KMS-11 (cell line): Measurements from ENCODE around the gene PLEKHA8.

Source experiments
- H2AFZ ChIP-seq: fragments of 200-600 bp; sonication (generic); 2 replicates; pipeline ENCODE4 v1.6.1; 2016; ENCODE audit warnings: antibody characterized with exemption, mixed run types, low read depth
- H3K27ac ChIP-seq: fragments of 200-600 bp; sonication (generic); 2 replicates; pipeline ENCODE4 v1.6.1; 2016; ENCODE audit warnings: mild to moderate bottlenecking, mixed run types
- H3K27me3 ChIP-seq: fragments of 200-600 bp; sonication (generic); 2 replicates; pipeline ENCODE4 v1.6.1; 2017; ENCODE audit warnings: mild to moderate bottlenecking, low read depth, mixed run types, moderate library complexity; ENCODE audit not compliant: insufficient read depth
- H3K36me3 ChIP-seq: fragments of 200-600 bp; sonication (generic); 2 replicates; pipeline ENCODE4 v1.6.1; 2017; ENCODE audit warnings: mild to moderate bottlenecking, mixed run types; ENCODE audit not compliant: insufficient read depth
- H3K4me1 ChIP-seq: fragments of 200-600 bp; sonication (generic); 2 replicates; pipeline ENCODE4 v1.6.1; 2016; ENCODE audit warnings: mild to moderate bottlenecking, low read depth, mixed run types; ENCODE audit not compliant: poor library complexity, severe bottlenecking
- H3K4me2 ChIP-seq: fragments of 200-600 bp; sonication (generic); 2 replicates; pipeline ENCODE4 v1.7.0; 2016; ENCODE audit warnings: mild to moderate bottlenecking, mixed run types
- H3K4me3 ChIP-seq: fragments of 200-600 bp; sonication (generic); IDR thresholded peaks from 2 replicates; pipeline ENCODE4 v1.6.1; 2017; ENCODE audit warnings: low read depth, low read length, mixed read lengths; ENCODE audit not compliant: insufficient read depth
- H3K79me2 ChIP-seq: fragments of 200-600 bp; sonication (generic); 2 replicates; pipeline ENCODE4 v1.6.1; 2016; ENCODE audit warnings: low read depth, mixed run types; ENCODE audit not compliant: insufficient read depth
- H3K9ac ChIP-seq: fragments of 200-600 bp; sonication (generic); 2 replicates; pipeline ENCODE4 v1.6.1; 2016; ENCODE audit warnings: mild to moderate bottlenecking, mixed run types
- H4K20me1 ChIP-seq: fragments of 200-600 bp; sonication (generic); 2 replicates; pipeline ENCODE4 v1.6.1; 2016; ENCODE audit warnings: mild to moderate bottlenecking, mixed run types; ENCODE audit not compliant: insufficient read depth
- TF ChIP-seq, protein P1 (sequence below): fragments of 200-600 bp; sonication (generic); conservative IDR thresholded peaks from 2 replicates; pipeline ENCODE4 v1.6.1; 2017; ENCODE audit warnings: low read depth, mild to moderate bottlenecking, antibody characterized with exemption, low read length, moderate library complexity, mixed read lengths

Gene PLEKHA8

DNA sequence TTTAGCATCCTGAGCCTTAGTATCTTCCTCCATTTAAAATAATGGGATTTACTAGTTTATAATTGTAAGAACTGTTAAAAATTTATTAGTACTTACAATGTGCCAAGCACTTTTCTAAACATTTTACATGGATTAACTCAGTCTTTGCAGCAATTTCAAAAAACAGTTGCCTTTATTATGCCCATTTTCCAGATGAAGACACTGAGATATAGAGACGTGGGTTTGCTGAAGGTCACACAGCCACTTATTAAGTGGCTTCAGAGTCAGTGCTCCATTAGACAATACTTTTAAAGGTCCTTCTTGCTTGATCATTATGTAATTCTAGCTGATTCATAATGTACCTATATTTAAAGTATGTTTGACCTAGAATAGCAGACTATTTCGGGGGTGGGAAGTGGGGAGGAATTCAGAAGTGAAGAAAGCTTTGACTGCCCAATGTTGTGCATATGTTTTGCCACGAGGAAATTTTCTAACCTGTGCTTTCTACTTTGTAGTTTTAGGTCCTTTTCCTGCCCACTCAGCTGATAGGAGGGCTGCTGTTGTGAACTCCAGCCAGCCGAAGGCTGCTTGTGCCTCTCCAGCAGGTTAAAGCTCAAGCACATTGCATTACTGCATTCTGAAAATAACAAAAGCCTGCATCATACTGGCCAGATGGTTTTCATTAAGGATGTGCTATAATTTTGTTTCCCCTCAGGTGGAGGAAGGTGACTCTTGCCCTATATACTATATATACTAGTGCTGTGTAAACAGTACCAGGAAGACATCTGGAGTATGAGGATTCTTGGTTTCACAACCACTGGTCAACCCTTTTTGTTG lies 4.3 kb downstream of the PLEKHA8 start:
- TF ChIP-seq, protein P1, sequence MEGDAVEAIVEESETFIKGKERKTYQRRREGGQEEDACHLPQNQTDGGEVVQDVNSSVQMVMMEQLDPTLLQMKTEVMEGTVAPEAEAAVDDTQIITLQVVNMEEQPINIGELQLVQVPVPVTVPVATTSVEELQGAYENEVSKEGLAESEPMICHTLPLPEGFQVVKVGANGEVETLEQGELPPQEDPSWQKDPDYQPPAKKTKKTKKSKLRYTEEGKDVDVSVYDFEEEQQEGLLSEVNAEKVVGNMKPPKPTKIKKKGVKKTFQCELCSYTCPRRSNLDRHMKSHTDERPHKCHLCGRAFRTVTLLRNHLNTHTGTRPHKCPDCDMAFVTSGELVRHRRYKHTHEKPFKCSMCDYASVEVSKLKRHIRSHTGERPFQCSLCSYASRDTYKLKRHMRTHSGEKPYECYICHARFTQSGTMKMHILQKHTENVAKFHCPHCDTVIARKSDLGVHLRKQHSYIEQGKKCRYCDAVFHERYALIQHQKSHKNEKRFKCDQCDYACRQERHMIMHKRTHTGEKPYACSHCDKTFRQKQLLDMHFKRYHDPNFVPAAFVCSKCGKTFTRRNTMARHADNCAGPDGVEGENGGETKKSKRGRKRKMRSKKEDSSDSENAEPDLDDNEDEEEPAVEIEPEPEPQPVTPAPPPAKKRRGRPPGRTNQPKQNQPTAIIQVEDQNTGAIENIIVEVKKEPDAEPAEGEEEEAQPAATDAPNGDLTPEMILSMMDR = no peak
- H3K36me3 ChIP-seq = no peaks in the 10 kb centered on the region
- H3K4me3 ChIP-seq = no peak overlapping the region
- no peak overlapping the region for H3K9ac ChIP-seq
- H3K4me1 ChIP-seq = peaks cover 33% of the 10 kb centered on the region
- H3K79me2 ChIP-seq = peaks cover 6% of the 10 kb centered on the region; the same call in 1 of the 2 replicates
- H3K27ac ChIP-seq = no peak overlapping the region; the same call in 1 of the 2 replicates
- no peaks in the 10 kb centered on the region for H4K20me1 ChIP-seq
- peak overlapping the region; percentile 63 for H3K4me2 ChIP-seq
- H2AFZ ChIP-seq = no peak overlapping the region
- no peaks in the 10 kb centered on the region for H3K27me3 ChIP-seq

DNA sequence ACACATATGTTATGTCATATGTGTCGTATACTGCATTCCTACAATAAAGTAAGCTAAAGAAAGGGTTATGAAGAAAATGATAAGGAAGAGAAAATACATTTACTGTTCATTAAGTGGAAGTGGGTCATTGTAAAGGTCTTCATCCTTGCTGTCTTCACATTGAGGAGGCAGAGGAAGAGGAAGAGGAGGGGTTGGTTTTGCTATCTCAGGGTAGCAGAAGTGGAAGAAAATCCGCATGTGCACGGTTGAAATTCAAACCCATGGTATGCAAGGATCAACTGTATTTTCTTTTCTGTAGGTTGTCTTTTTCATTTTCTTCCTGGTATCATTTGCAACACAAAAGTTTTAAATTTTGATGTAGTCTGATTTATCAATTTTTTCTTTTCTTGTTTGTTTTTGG lies 6.3 kb downstream of the PLEKHA8 start:
- Histone ChIP-seq H2AFZ (no peak overlapping the region), H3K27me3 (no peaks in the 10 kb centered on the region), H3K4me1 (peaks cover 31% of the 10 kb centered on the region), H3K4me2 (no peak overlapping the region), H3K36me3 (no peaks in the 10 kb centered on the region), H3K79me2 (peaks cover 6% of the 10 kb centered on the region; the same call in 1 of the 2 replicates), H4K20me1 (no peaks in the 10 kb centered on the region), H3K27ac (no peak overlapping the region), H3K9ac (no peak overlapping the region), H3K4me3 (no peak overlapping the region)
- TF ChIP-seq, protein P1 = no peak

DNA sequence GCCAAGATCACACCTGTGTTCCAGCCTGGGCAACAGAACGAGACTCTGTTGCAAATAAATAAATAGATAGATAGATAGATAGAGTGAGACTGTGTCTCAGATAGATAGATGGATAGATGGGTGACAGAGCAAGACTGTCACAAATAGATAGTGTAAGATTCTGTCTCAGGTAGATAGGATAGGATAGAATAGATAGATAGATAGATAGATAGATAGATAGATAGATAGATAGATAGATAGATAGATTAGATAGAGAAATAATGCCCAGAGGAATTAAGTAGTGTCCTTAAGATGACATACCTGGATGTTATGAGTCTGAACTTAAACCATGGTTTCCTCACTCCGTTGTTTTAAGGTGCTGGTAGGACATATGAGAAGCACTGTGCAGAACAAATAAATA lies 8.0 kb downstream of the PLEKHA8 start:
- Histone ChIP-seq H3K79me2 (peaks cover 1% of the 10 kb centered on the region; the same call in 1 of the 2 replicates), H3K9ac (no peak overlapping the region), H3K36me3 (no peaks in the 10 kb centered on the region), H3K4me1 (peaks cover 20% of the 10 kb centered on the region), H3K4me3 (no peak overlapping the region), H3K27me3 (no peaks in the 10 kb centered on the region), H3K4me2 (no peak overlapping the region), H3K27ac (no peak overlapping the region), H4K20me1 (no peaks in the 10 kb centered on the region), H2AFZ (no peak overlapping the region)
- TF ChIP-seq, protein P1 = no peak

DNA sequence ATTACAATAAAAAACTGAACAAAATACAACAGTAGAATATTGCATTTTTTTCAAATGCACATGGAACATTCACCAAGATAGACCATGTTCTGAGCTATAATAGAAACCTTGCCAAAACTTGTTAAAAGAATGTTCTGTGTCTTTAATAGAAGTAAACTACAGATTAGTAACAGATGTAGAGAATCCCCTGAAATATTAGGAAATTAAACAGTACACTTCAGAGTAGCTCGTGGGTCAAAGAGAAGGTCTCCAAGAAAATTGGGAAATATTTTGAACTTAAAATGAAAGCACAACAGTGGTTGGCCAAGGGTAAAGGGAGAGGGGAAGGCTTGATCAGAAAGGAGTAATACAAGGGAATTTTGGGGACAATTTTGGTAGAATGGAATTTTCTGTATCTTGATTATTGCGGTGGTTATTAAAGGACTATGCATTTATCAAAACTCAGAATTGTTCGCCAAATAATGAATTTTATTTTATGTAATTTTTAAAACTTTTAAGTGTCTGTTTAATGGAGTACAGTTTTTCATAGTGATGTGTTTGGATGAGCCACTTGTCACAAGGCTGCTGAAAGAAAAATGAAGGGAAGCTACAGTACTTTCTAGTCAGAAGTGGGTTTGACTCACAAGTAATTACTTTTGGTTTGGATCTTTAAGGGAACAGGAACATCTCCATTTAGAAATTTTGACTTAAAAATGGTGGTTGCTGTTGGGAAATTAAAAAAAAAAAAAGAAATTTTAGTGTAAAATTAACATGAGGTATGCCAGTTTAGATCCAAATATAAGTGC lies 10.2 kb downstream of the PLEKHA8 start:
- Histone ChIP-seq H2AFZ (no peak overlapping the region), H3K79me2 (no peaks in the 10 kb centered on the region), H3K36me3 (no peaks in the 10 kb centered on the region), H4K20me1 (no peaks in the 10 kb centered on the region), H3K27me3 (no peaks in the 10 kb centered on the region), H3K9ac (no peak overlapping the region), H3K4me3 (no peak overlapping the region), H3K4me1 (peaks cover 4% of the 10 kb centered on the region), H3K4me2 (no peak overlapping the region), H3K27ac (no peak overlapping the region)
- TF ChIP-seq, protein P1 = no peak
